Sigmoid colon (tissue), 7 donors: ENCODE results near the gene TTC19. TPM values are rescaled to one million over a fixed set of nuclear protein-coding genes. Genes with fewer than 3 reads are reported as not detected.

ENCODE experiments used
- DNase-seq: peaks from one replicate; pipeline ENCODE4 v3.0.0-alpha.2; 2019
- H3K27ac ChIP-seq, 4 donors: fragments of 200-600 bp; sonication (generic); one replicate each; pipeline ENCODE4 v1.5.1; 2016 to 2019; ENCODE audit warnings: mild to moderate bottlenecking in 1 of 4
- H3K27me3 ChIP-seq, 3 donors: fragments of 200-600 bp; sonication (generic); one replicate each; pipeline ENCODE4 v1.5.1; 2019; ENCODE audit warnings: mild to moderate bottlenecking in 1 of 3
- H3K36me3 ChIP-seq, 4 donors: fragments of 200-600 bp; sonication (generic); one replicate each; pipeline ENCODE4 v1.5.1; 2016 to 2019
- H3K4me1 ChIP-seq, 4 donors: fragments of 200-600 bp; sonication (generic); one replicate each; pipeline ENCODE4 v1.5.1; 2017 to 2019
- H3K4me3 ChIP-seq, 4 donors: fragments of 200-600 bp; sonication (generic); one replicate each; pipeline ENCODE4 v1.5.1; 2017 to 2019; ENCODE audit warnings: mild to moderate bottlenecking in 2 of 4, moderate library complexity in 1 of 4
- H3K9me3 ChIP-seq, 4 donors: fragments of 200-600 bp in 3 of 4; sonication (generic) in 3 of 4; one replicate each; pipeline versions ENCODE4 v1.5.1 to v1.6.1; 2013 to 2019
- CTCF ChIP-seq, 4 experiments: fragments of 450-650 bp in 3 of 4; fragments of 200-600 bp in 1 of 4; IDR thresholded peaks; one replicate each; pipeline ENCODE4 v1.5.1; 2016 to 2019; ENCODE audit warnings: antibody characterized with exemption in 4 of 4, mild to moderate bottlenecking in 3 of 4, moderate library complexity in 2 of 4
- EP300 ChIP-seq, 4 donors: sonication (generic); formaldehyde crosslinking; IDR thresholded peaks; one replicate each; pipeline ENCODE4 v1.6.1; 2017; ENCODE audit warnings: antibody characterized with exemption in 4 of 4
- POLR2A ChIP-seq, 2 donors: fragments of 450-650 bp; IDR thresholded peaks; one replicate each; pipeline ENCODE4 v1.6.1; 2016; ENCODE audit warnings: antibody characterized with exemption in 2 of 2, mild to moderate bottlenecking in 2 of 2, moderate library complexity in 2 of 2
- POLR2AphosphoS5 ChIP-seq, 4 donors: sonication (generic); formaldehyde crosslinking; IDR thresholded peaks; one replicate each; pipeline ENCODE4 v1.6.1; 2017; ENCODE audit warnings: antibody characterized with exemption in 4 of 4
- WGBS, 2 donors: extraction: QIAGEN DNeasy Blood & Tissue Kit; methylation state at CpG; one replicate each; pipeline ENCODE4 v1.1.7; 2013; 5-methylcytosine and 5-hydroxymethylcytosine counted together
- intact Hi-C: fragments of 100-400 bp; cut with DNase I; formaldehyde crosslinking; loops from one replicate; pipeline ENCODE4 v1.15.1; 2023
- polyA plus RNA-seq, 3 donors: library from polyadenylated mRNA; stranded (reverse); fragments of 200-250 nt; gene quantifications; one replicate each; pipeline ENCODE4 v1.2.3, GENCODE V29; 2013
- total RNA-seq, 4 donors: library from RNA; depleted of rRNA; stranded (reverse); fragments of >200 nt; gene quantifications; one replicate each; pipeline ENCODE4 v1.1.0, GENCODE V29; 2016
- donor health status: healthy with polysubstance abuse.
- donor health status: Bipolar disorder and iron deficiency.
- donor health status: healthy.

Gene TTC19
- total and polyA plus RNA-seq, 7 donors: 24.6 to 59.1 (median 41.0) TPM

GRCh38 chr17:16003841-16004240, 4.2 kb downstream of the TTC19 start:
- Histone ChIP-seq H3K27ac (peak overlapping the region in 1 of 4 donors; percentile 14), H3K4me3 (no peak overlapping the region), H3K27me3 (no peaks in the 10 kb centered on the region), H3K9me3 (no peaks in the 10 kb centered on the region), H3K36me3 (peaks cover 31 to 76% (median 56%) of the 10 kb centered on the region in 4 donors), H3K4me1 (peaks cover 0 to 17% (median 10%) of the 10 kb centered on the region in 4 donors)
- intact Hi-C loops: loop anchor here (5.0 kb wide), 2 partner anchors 98 to 208 kb away; no protein-coding TSS in a partner anchor
- no peak for TF ChIP-seq POLR2AphosphoS5 (IDR thresholded peaks at IDR 0.05)
- TF ChIP-seq EP300 (IDR thresholded peaks at IDR 0.05): no peak
- TF ChIP-seq CTCF (IDR thresholded peaks at IDR 0.05): no peak
- TF ChIP-seq POLR2A (IDR thresholded peaks at IDR 0.05): no peak
- no peak for DNase-seq
- WGBS, 2 donors: 95 to 96% methylated on average over 1 of the region's 1 CpG

GRCh38 chr17:16005636-16006035, 6.0 kb downstream of the TTC19 start:
- H3K36me3 ChIP-seq: peaks cover 31 to 94% (median 60%) of the 10 kb centered on the region in 4 donors
- 95% methylated on average over 1 of the region's 1 CpG for WGBS, 2 donors

GRCh38 chr17:16007439-16007838, 7.8 kb downstream of the TTC19 start:
- Histone ChIP-seq H3K4me1 (peaks cover 0 to 8% (median 0%) of the 10 kb centered on the region in 4 donors), H3K9me3 (no peaks in the 10 kb centered on the region), H3K36me3 (peaks cover 27 to 95% (median 51%) of the 10 kb centered on the region in 4 donors), H3K27me3 (no peaks in the 10 kb centered on the region), H3K4me3 (no peak overlapping the region), H3K27ac (no peak overlapping the region)
- WGBS, 2 donors: 94 to 95% methylated on average over 3 of the region's 3 CpGs
- intact Hi-C loops: no loop called here
- TF ChIP-seq POLR2A (IDR thresholded peaks at IDR 0.05) (no peak), POLR2AphosphoS5 (IDR thresholded peaks at IDR 0.05) (no peak), EP300 (IDR thresholded peaks at IDR 0.05) (no peak), CTCF (IDR thresholded peaks at IDR 0.05) (no peak)
- no peak for DNase-seq

More at GRCh38 chr17:16005636-16006035, 6.0 kb downstream of the TTC19 start:
- TF ChIP-seq EP300 (IDR thresholded peaks at IDR 0.05): no peak
- TF ChIP-seq CTCF (IDR thresholded peaks at IDR 0.05): no peak
- TF ChIP-seq POLR2AphosphoS5 (IDR thresholded peaks at IDR 0.05): no peak
- TF ChIP-seq POLR2A (IDR thresholded peaks at IDR 0.05): no peak
- no peaks in the 10 kb centered on the region for H3K27me3 ChIP-seq
- H3K4me3 ChIP-seq: no peak overlapping the region
- H3K27ac ChIP-seq: no peak overlapping the region
- peaks cover 0 to 11% (median 7%) of the 10 kb centered on the region in 4 donors for H3K4me1 ChIP-seq
- no peak for DNase-seq
- intact Hi-C loops: no loop called here
- no peaks in the 10 kb centered on the region for H3K9me3 ChIP-seq

GRCh38 chr17:16013943-16014407, 14.4 kb downstream of the TTC19 start:
- DNase-seq: no peak
- Histone ChIP-seq H3K27me3 (no peaks in the 10 kb centered on the region), H3K9me3 (no peaks in the 10 kb centered on the region), H3K36me3 (peaks cover 0 to 82% (median 3%) of the 10 kb centered on the region in 4 donors), H3K4me1 (peaks cover 0 to 24% (median 3%) of the 10 kb centered on the region in 4 donors), H3K27ac (peak overlapping the region in 2 of 4 donors; percentile 1 to 41), H3K4me3 (no peak overlapping the region)
- intact Hi-C loops: no loop called here
- peak in 1 of 4 donors; percentile 19 for TF ChIP-seq POLR2AphosphoS5 (IDR thresholded peaks at IDR 0.05)
- peak in 2 of 4 experiments; percentile 40 to 46 for TF ChIP-seq CTCF (IDR thresholded peaks at IDR 0.05)
- TF ChIP-seq POLR2A (IDR thresholded peaks at IDR 0.05): no peak
- no peak for TF ChIP-seq EP300 (IDR thresholded peaks at IDR 0.05)
- WGBS, 2 donors: 59 to 71% methylated on average over 3 of the region's 3 CpGs

- WGBS, 2 donors: 88% methylated on average over 1 of the region's 1 CpG
- no peaks in the 10 kb centered on the region for H3K9me3 ChIP-seq
- intact Hi-C loops: no loop called here
- TF ChIP-seq EP300 (IDR thresholded peaks at IDR 0.05) (no peak), POLR2A (IDR thresholded peaks at IDR 0.05) (no peak), CTCF (IDR thresholded peaks at IDR 0.05) (no peak), POLR2AphosphoS5 (IDR thresholded peaks at IDR 0.05) (no peak)
- H3K4me3 ChIP-seq: no peak overlapping the region
- no peak overlapping the region for H3K27ac ChIP-seq
- DNase-seq: no peak
- H3K27me3 ChIP-seq: no peaks in the 10 kb centered on the region
- peaks cover 0 to 57% (median 4%) of the 10 kb centered on the region in 4 donors for H3K36me3 ChIP-seq
- peaks cover 0 to 19% (median 10%) of the 10 kb centered on the region in 4 donors for H3K4me1 ChIP-seq
Measured at GRCh38 chr17:16019347-16019746, 19.7 kb downstream of the TTC19 start.
